Esophagus squamous epithelium (tissue), 4 donors: ENCODE data around the gene GFOD2.

Experiments used
- CTCF ChIP-seq, 6 experiments: fragments of 450-650 bp in 4 of 6; fragments of 200-600 bp in 2 of 6; sonication (generic) in 2 of 6; IDR thresholded peaks; one replicate each; pipeline ENCODE4 v1.5.1; 2016 to 2019; ENCODE audit warnings: antibody characterized with exemption in 6 of 6, mild to moderate bottlenecking in 4 of 6, moderate library complexity in 4 of 6
- POLR2A ChIP-seq, 4 donors: fragments of 450-650 bp; IDR thresholded peaks; one replicate each; pipeline ENCODE4 v1.6.1; 2017; ENCODE audit warnings: antibody characterized with exemption in 4 of 4, mild to moderate bottlenecking in 4 of 4, moderate library complexity in 3 of 4

DNA sequence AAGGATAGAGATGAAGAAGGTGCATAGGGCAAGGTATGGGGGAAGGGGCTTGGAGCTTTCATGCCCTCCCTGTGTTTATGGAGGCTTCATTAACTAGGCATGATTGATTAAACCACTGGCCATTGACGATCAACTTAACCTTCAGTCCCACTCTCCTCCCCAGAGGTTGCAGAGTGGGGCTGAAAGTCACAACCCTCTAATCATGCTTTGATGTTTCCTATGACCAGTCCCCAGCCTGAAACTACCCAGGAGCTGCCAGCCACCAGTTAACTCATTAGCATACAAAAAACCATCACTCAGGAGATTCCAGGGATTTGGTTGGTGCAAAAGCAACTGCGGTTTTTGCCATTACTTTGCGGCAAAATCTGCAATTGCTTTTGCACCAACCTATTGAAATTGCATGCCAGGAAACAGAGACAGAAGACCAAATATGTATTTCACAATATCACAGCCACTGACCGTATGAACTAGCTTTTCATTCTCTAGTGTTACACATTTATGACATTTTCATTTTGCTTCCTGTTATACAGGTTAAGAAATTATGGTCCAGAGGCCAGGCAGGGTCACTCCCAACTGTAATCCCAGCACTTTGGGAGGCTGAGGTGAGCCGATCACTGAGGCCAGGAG is 5.4 kb downstream of the GFOD2 start:
- no peak for TF ChIP-seq CTCF (IDR thresholded peaks at IDR 0.05)
- no peak for TF ChIP-seq POLR2A (IDR thresholded peaks at IDR 0.05)
